Keratinocyte (primary cell): ENCODE results near the gene KIF26A.

Experiments used
- EZH2 ChIP-seq: IDR thresholded peaks from one replicate; pipeline ENCODE4 v1.6.1; 2012; ENCODE audit warnings: inconsistent platforms, mild to moderate bottlenecking, low read length, moderate library complexity
- TF ChIP-seq, protein P1 (sequence below), 3 experiments: IDR thresholded peaks in 1 of 3; conservative IDR thresholded peaks in 1 of 3; optimal IDR thresholded peaks in 1 of 3; 2 replicates in 2 of 3; 3 replicates in 1 of 3; pipeline versions ENCODE3 to v1.5.1; 2011; ENCODE audit warnings: low read length in 3 of 3, mild to moderate bottlenecking in 3 of 3, moderate library complexity in 2 of 3, control low read depth in 1 of 3, inconsistent platforms in 1 of 3; ENCODE audit not compliant: insufficient read depth in 2 of 3; ENCODE audit errors: extremely low read depth in 1 of 3

DNA sequence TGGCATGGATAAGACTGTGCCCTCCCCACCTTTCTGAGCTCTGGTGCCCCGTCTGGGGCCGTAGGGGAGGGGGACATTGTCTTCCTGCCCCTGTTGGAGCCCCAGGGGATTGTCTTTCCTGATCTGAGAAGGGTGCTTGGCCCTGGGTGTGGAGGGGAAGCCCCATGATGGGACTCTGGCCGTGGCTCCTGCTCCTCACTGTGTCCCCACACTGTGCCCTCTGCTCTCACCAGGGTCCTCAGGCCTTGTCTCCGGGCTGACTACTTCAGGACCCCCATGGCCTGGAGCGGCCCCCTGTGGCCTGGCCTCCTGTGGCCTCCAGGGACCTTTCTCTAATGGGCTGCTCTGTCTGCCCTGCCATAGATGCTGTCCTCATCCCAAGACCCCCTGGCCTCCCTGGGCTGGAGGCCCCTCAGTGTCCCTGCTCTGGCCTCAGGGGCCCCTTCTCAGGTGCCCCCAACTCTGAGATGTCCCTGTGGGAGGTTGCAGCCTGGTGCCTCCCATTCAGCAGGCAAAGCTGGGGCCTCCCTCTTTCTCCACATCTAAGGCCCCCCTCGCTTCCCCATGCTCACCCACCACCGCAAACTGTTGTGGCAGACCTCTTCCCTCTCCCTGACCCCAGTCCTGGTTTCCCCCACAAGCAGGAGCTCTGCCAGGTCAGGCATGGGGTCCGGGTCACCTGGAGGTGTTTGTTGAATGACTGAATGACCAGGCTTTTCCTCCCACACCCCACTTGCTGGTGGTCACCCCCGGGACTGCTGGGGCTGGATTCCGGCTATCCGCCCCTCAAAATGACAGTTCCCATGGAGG is 4.0 kb downstream of the KIF26A start:
- TF ChIP-seq, protein P1, sequence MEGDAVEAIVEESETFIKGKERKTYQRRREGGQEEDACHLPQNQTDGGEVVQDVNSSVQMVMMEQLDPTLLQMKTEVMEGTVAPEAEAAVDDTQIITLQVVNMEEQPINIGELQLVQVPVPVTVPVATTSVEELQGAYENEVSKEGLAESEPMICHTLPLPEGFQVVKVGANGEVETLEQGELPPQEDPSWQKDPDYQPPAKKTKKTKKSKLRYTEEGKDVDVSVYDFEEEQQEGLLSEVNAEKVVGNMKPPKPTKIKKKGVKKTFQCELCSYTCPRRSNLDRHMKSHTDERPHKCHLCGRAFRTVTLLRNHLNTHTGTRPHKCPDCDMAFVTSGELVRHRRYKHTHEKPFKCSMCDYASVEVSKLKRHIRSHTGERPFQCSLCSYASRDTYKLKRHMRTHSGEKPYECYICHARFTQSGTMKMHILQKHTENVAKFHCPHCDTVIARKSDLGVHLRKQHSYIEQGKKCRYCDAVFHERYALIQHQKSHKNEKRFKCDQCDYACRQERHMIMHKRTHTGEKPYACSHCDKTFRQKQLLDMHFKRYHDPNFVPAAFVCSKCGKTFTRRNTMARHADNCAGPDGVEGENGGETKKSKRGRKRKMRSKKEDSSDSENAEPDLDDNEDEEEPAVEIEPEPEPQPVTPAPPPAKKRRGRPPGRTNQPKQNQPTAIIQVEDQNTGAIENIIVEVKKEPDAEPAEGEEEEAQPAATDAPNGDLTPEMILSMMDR (optimal IDR thresholded peaks at IDR 0.05 in 1 of 3, IDR thresholded peaks at IDR 0.05 in 1 of 3, conservative IDR thresholded peaks at IDR 0.05 in 1 of 3; ENCODE audit: extremely low read depth in 1 of 3, insufficient read depth in 2 of 3, low read length in 3 of 3): no peak
- TF ChIP-seq EZH2: no peak
